Panc1 (cell line): ENCODE data around the gene APMAP. TPM values are rescaled to one million over a fixed set of nuclear protein-coding genes. Genes with fewer than 3 reads are reported as not detected.
A peak's percentile ranks its signal among the peaks of the same experiment; 100 is the strongest.

ENCODE experiments used
- ATAC-seq: fragments of 200-7000 bp; cut with Tn5 transposase; 2 replicates; pipeline ENCODE4 v1.9.1; 2020; ENCODE audit warnings: mild to moderate bottlenecking, moderate library complexity
- Bru-seq: library from RNA; stranded (reverse); fragments of 400-500 nt; gene quantifications from one replicate; lab custom pipeline; 2021; lab: Mats Ljungman, UMichigan
- BruChase-seq, 2 experiments: library from RNA; stranded (reverse); fragments of 400-500 nt; gene quantifications; one replicate each; lab custom pipeline; 2021; lab: Mats Ljungman, UMichigan
- BruUV-seq: library from RNA; stranded (reverse); fragments of 400-500 nt; replicated peaks from 2 replicates; lab custom pipeline; 2021; lab: Mats Ljungman, UMichigan
- CTCF ChIA-PET: fragments of 300-600 bp; sonication (Branson Sonifier 250); formaldehyde crosslinking; loops from one replicate; lab custom pipeline; 2022; ENCODE audit warnings: antibody characterized with exemption; lab: Charles Lee
- POLR2A ChIA-PET: fragments of 300-600 bp; sonication (Branson Sonifier 250); formaldehyde crosslinking; loops from one replicate; lab custom pipeline; 2022; ENCODE audit warnings: antibody characterized with exemption; lab: Charles Lee
- DNase-seq: peaks from one replicate; pipeline ENCODE4 v3.0.0-alpha.2; 2010; ENCODE audit warnings: low read depth, low spot score
- H3K27ac ChIP-seq: 2 replicates; pipeline ENCODE4 v1.5.1; 2011; ENCODE audit warnings: mild to moderate bottlenecking, low read length, inconsistent platforms
- H3K27me3 ChIP-seq: fragments of 200-500 bp; sonication (Bioruptor generic); 2 replicates; pipeline ENCODE4 v1.6.0; 2014; ENCODE audit warnings: low read length, inconsistent platforms; ENCODE audit not compliant: control insufficient read depth, insufficient read depth
- H3K36me3 ChIP-seq: fragments of 200-500 bp; sonication (Bioruptor generic); 2 replicates; pipeline ENCODE4 v1.5.1; 2014; ENCODE audit warnings: inconsistent platforms, mild to moderate bottlenecking, low read length, moderate library complexity; ENCODE audit not compliant: control insufficient read depth, insufficient read depth
- H3K4me1 ChIP-seq: 2 replicates; pipeline ENCODE4 v1.5.1; 2011; ENCODE audit warnings: inconsistent platforms, mild to moderate bottlenecking, low read length, moderate library complexity; ENCODE audit not compliant: control insufficient read depth, insufficient read depth
- H3K4me3 ChIP-seq, 2 experiments: 2 replicates each; pipeline ENCODE4 v1.5.1; 2011 to 2012; ENCODE audit warnings: low read depth in 2 of 2, low read length in 2 of 2, mild to moderate bottlenecking in 2 of 2, inconsistent platforms in 1 of 2, moderate library complexity in 1 of 2
- H3K9me3 ChIP-seq: fragments of 200-500 bp; sonication (Bioruptor generic); 2 replicates; pipeline ENCODE4 v1.5.1; 2014; ENCODE audit warnings: low read depth, mild to moderate bottlenecking, inconsistent platforms, low read length, moderate library complexity; ENCODE audit not compliant: control insufficient read depth, insufficient read depth
- CTCF ChIP-seq: fragments of 450-650 bp; IDR thresholded peaks from 2 replicates; pipeline ENCODE4 v1.5.1; 2017; ENCODE audit warnings: mild to moderate bottlenecking
- POLR2AphosphoS5 ChIP-seq: IDR thresholded peaks from 2 replicates; pipeline ENCODE4 v1.6.1; 2012; ENCODE audit warnings: mild to moderate bottlenecking, low read depth, low read length, moderate library complexity
- REST ChIP-seq, 2 experiments: IDR thresholded peaks; 2 replicates each; pipeline ENCODE4 v1.6.1; 2011 to 2012; ENCODE audit warnings: low read depth in 2 of 2, control low read depth in 1 of 2, low read length in 1 of 2, mild to moderate bottlenecking in 1 of 2, moderate library complexity in 1 of 2; ENCODE audit not compliant: insufficient read depth in 1 of 2
- SIN3A ChIP-seq: IDR thresholded peaks from 2 replicates; pipeline ENCODE4 v1.6.1; 2012; ENCODE audit warnings: low read depth, mild to moderate bottlenecking, low read length, moderate library complexity, borderline replicate concordance; ENCODE audit not compliant: insufficient read depth
- TCF7L2 ChIP-seq: IDR thresholded peaks from 2 replicates; pipeline ENCODE4 v1.6.1; 2011; ENCODE audit warnings: mild to moderate bottlenecking, low read depth, low read length, inconsistent platforms
- in situ Hi-C: cut with HindIII; loops from 2 replicates; pipeline ENCODE4 v1.10.0; 2016; ENCODE audit warnings: low sequenced_read_pairs, low pct_unique_long_range_greater_than_20kb
- intact Hi-C: fragments of 100-400 bp; cut with micrococcal nuclease; formaldehyde crosslinking; loops from one replicate; pipeline ENCODE4 v1.10.0; 2022; ENCODE audit not compliant: unreplicated experiment
- long read RNA-seq: library from polyadenylated mRNA; unstranded; transcript quantifications from one replicate; pipeline ENCODE4 v2.0.0, GENCODE V29; 2021; ENCODE audit not compliant: unreplicated experiment
- polyA plus RNA-seq: library from polyadenylated mRNA; unstranded; fragments of >200 nt; gene quantifications from one replicate; pipeline ENCODE4 v1.2.1, GENCODE V29; 2012; ENCODE audit warnings: missing spikeins; ENCODE audit not compliant: insufficient read length
- total RNA-seq: library from RNA; stranded (reverse); gene quantifications from one replicate; pipeline ENCODE4 v1.2.1, GENCODE V29; 2021; ENCODE audit not compliant: unreplicated experiment

The APMAP gene
- total RNA-seq (165 TPM), Bru-seq, nascent RNA (percentile 77 among the genes with signal in this experiment), BruChase-seq, experiment 1, labeled RNA remaining after a 2-hour chase (percentile 83 among the genes with signal in this experiment), BruChase-seq, experiment 2, labeled RNA remaining after a 6-hour chase (percentile 86 among the genes with signal in this experiment)
- polyA plus RNA-seq: 147 TPM
- long read RNA-seq, transcript APMAP-201 (9 exons, 2,430 nt): major isoform, 464 of 607 reads
- long read RNA-seq, partial matches to known transcripts: 43 of 607 reads
- long read RNA-seq, other reads (novel, unspliced or antisense): 99 of 607 reads

- no TSS peak for BruUV-seq
- ChIA-PET CTCF (no interaction called here), POLR2A (interaction anchor here (0.7 kb wide), 1 partner anchor 258 kb away, joined by 3 read pairs; no protein-coding TSS in a partner anchor)
- H3K27ac ChIP-seq: peak within 1 kb of the TSS; percentile 99
- DNase-seq (no peak), ATAC-seq (peak; percentile 96)
- H3K4me3 ChIP-seq: peak within 1 kb of the TSS; percentile 82 to 87
- no peaks in the 10 kb centered on the region for H3K27me3 ChIP-seq
- no peaks in the 10 kb centered on the region; the same call in 1 of the 2 replicates for H3K36me3 ChIP-seq
- H3K9me3 ChIP-seq: no peaks in the 10 kb centered on the region
- TF ChIP-seq CTCF: no peak
- no peak for TF ChIP-seq TCF7L2
- 0 out of 2 replicates have a peak, but pooled peaks have one; percentile 75 for TF ChIP-seq SIN3A
- peak; percentile 93 for TF ChIP-seq POLR2AphosphoS5
- peak; percentile 29 to 65; a peak in 3 of 4 replicates for TF ChIP-seq REST (IDR thresholded peaks at IDR 0.05; ENCODE audit: insufficient read depth in 1 of 2, low read depth in 2 of 2, low read length in 1 of 2)
- in situ Hi-C loops: no loop called here
- intact Hi-C loops: loop anchor here (5.0 to 10.0 kb wide), 3 partner anchors 205 to 405 kb away; partner anchors contain the start of gene ENTPD6
- H3K4me1 ChIP-seq: peaks cover 47% of the 10 kb centered on the region
Observed at GRCh38 chr20:24992487-24993205, at the start of gene APMAP. TSS of gene APMAP (minus strand) at chr20:24992751. CDS start at chr20:24992688, 63 bp downstream.

- ATAC-seq (no peak), DNase-seq (no peak)
- ChIA-PET POLR2A (no interaction called here), CTCF (no interaction called here)
- TF ChIP-seq SIN3A: no peak
- no peak for TF ChIP-seq TCF7L2
- no peak for TF ChIP-seq REST (IDR thresholded peaks at IDR 0.05; ENCODE audit: insufficient read depth in 1 of 2, low read depth in 2 of 2, low read length in 1 of 2)
- no peak for TF ChIP-seq CTCF
- no peak for TF ChIP-seq POLR2AphosphoS5
- Histone ChIP-seq H3K36me3 (no peaks in the 10 kb centered on the region), H3K9me3 (no peaks in the 10 kb centered on the region), H3K27ac (no peak overlapping the region), H3K27me3 (no peaks in the 10 kb centered on the region), H3K4me1 (peaks cover 14% of the 10 kb centered on the region), H3K4me3 (no peak overlapping the region)
- in situ Hi-C loops (no loop called here), intact Hi-C loops (no loop called here)
- BruUV-seq: no TSS peak
Observed at GRCh38 chr20:25041813-25042530, 49.4 kb upstream of the APMAP start.
